EL (cell line): ENCODE data around the gene SLC17A9.

Source experiments
- DNase-seq: peaks from one replicate; pipeline ENCODE4 v3.0.0-alpha.2; 2016

SLC17A9 gene

DNA sequence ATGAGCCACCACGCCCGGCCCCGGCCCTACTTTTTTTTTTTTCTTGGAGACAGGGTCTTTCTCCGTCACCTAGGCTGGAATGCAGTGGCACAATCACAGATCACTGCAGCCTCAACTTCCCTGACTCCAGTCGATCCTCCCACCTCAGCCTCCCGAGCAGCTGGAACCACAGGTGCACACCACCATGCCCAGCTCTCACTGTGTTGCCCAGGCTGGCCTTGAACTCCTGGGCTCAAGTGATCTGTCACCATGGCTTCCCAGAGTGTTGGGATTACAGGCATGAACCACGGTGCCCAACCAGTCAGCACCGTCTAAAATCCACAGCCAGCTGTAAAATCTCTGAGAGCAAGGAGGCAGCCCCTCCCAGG, 17.4 kb downstream of the SLC17A9 start:
- DNase-seq, result no peak

DNA sequence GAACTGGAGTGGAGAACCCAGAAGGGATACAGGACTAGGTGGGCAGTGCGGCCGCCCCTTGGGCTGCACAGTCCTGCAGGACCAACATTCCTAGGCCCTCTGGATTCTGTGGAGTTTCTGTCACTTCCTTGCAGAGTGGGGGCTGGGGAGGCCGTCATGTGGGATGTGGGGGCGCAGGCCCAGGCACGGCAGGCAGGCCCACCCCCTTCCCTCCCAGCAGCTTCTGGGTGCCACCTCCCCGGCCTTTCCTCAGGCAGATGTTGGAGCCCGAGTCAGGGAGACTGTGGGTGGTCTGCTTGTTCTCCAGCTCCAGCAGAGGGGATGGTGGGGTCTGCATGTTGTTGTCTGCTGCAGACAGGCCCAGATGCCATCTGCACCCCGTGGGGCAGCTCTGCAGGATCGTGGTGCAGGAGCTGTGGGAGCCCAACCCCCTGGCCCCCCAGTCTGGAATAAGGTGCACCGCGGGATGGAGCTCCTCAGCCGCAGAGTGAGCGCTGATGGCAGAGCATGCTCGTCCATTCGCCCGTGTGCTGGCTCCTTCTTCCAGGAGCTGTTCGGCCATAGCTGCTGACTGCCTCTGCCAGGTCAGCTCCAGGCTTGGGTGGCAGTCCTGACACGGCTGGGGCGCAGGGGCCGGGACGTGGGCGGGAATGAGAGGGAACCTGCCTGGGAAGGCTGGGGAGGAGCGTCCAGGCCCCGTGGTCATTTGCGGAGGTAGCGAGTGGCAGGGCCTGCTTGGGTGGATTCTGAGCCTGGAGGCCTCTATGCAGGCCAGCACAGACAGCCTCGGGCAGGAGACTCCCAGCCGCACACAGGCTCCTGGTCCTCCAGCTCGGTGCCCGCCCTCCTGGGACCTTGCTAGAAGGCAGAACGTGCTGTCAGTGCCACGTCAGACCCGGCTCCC, 18.1 kb downstream of the SLC17A9 start:
- peak; percentile 11 for DNase-seq

DNA sequence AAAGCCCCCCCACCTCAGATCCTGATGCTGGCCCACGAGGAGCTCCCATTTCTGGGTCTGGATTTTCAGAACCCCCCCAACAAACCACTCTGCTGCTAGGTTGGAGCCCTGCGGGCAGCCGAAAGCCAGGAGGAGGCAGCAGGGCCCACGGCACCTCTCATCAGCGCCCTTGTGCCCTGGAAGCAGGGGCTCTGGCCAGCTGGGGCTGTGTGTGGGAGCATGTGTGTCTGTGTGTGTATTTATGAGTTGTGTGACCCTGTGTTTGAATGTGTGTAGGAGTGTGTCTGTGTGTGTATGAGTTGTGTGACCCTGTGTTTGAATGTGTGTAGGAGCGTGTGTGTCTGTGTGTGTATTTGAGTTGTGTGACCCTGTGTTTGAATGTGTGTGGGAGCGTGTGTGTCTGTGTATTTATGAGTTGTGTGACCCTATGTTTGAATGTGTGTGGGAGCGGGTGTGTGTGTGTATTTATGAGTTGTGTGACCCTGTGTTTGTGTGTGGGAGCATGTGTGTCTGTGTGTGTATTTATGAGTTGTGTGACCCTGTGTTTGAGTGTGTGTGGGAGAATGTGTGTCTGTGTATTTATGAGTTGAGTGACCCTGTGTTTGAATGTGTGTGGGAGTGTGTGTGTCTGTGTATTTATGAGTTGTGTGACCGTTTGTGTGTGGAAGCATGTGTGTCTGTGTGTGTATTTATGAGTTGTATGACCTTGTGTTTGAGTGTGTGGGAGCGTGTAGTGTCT, 18.9 kb downstream of the SLC17A9 start:
- no peak for DNase-seq

DNA sequence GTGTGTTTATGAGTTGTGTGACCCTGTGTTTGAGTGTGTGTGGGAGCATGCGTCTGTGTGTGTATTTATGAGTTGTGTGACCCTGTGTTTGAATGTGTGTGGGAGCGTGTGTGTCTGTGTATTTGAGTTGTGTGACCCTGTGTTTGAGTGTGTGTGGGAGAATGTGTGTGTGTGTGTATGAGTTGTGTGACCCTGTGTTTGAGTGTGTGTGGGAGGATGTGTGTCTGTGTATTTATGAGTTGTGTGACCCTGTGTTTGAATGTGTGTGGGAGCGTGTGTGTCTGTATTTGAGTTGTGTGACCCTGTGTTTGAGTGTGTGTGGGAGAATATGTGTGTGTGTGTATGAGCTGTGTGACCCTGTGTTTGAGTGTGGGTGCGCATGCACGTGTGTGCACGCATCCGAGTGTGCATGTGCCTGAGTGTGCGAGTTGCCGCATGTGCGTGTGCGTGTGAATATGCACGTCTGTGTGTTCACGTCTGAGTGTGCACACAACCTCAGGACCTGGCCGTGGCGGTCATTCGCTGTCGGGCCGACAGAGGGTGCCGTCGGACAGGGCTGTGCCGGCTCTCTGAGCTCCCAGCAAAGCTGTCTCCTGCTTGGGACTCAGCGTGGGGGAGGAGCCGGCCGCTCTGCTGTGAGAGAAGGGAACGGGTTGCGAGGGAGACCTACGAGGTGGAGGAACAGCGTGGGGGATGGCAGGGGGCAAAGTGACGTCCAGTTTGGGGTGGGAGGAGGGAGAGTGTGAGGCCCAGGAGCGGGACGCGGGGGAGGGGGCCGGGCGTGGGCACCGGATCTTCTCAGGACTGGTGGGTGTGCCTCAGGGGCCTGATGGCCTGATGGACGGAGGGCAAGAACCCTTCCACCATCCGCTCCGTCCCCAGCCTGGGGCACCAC, 19.7 kb downstream of the SLC17A9 start:
- peak; percentile 79 for DNase-seq

DNA sequence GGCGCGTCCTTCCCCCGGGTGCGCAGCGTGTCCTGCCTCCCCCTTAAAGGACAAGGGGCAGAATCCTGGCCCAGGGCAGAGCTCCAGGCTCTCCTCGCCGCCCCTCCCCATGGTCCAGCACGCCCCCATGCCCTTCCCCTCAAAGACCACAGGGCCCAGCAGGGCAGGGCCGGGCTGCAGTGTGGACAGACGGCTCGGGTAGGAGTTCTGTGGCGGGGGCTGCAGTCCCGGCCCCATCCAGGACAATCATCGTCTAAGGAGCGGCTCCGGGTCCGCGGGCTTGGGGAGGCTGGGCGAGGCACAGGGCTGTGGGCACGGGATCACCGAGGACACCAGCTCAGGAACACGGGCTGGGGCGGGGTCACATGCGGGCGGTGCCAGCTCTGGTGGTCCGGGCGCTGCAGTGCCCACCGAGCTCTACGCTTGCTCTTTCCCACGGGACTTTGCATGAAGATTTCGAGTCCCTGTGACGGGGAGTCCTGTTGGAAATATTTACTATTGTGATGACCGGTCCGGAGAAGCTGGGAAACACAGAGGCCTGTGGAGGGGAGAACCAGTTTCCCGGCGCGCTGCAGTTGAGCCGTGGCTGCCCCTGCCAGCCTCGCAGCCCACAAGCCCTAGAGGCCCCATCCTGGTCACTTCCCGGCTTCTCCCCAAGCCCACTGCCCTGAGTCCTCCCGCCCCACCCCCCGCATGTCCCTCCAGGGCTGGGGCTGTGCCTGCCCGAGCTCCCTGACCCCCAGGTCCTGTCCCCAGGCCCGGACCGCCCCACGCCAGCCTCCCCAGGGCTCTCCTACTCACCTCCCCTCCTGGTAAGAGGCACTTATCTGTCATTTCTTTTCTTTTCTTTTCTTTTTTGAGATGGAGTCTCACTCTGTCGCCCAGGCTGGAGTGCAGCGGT, 20.6 kb downstream of the SLC17A9 start:
- no peak for DNase-seq

DNA sequence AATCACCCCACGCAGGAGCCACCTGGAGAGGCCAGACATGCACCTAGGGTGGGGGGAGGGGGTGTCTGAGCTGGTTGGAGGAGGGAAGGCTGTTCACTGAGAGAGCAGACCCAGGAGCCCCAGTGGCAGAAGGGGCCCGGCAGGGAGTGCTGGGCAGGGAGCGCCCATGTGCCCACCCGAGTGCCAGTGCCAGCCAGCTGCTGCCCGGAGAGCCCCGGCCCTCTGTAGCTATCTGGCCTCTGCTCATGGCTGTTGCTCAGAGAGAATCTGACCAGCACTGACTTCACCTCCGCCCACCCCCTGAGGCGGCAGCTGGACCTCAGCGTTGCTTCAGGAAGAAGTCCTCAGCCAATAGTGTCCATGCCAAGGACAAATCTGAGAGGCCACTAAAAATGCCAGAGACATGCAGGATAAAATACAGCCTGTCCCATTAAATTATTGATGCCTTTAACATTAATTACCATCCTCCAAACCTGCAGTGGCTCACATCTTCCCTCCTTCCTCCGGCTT, 22.8 kb downstream of the SLC17A9 start:
- DNase-seq, result no peak

DNA sequence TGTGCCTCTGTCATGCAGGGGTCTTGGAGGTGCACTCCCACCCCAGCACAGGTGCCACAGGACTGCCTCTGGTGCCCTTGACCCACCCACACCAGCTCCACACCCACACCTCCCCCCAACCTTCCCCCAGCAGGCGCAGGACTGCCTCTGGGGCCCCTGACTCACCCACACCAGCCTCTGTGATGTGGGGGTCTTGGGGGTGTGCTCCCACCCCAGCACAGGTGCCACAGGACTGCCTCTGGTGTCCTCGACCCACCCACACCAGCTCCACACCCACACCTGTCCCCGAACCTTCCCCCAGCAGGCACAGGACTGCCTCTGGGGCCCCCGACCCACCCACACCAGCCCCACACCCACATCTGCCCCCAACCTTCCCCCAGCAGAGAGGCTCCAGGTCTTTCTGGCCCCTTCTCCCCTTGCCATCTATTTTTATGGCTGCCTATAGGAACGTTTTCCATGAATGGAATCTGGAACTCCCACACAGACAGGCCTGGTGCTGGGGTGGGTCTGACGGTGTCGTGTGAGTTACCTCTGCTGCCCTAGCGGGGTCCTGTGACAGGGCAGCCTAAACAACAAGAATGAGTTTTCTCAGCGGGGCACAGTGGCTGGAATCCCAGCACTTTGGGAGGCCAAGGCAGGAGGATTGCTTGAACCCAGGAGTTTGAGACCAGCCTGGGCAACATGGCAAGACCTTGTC, 23.5 kb downstream of the SLC17A9 start:
- DNase-seq, result no peak

DNA sequence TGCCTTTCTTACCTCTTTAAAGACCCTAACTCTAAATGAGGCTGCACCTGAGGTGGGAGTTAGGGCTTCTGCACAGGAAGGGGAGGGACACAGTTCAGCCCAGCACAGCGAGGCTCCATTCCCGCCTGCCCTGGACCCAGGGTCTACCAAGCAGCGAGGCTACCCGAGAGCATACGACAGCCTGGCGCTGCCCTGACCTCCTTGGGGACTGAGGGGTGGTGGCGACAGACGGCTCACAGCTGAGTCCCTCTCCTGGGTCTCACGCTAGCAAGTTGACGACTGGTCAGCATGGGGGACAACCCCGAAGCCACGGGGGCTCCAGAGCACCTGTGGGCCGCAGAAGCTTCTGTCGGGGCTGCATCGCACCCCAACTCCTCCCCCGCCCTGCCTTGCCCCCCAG, 24.4 kb downstream of the SLC17A9 start:
- DNase-seq, result no peak

DNA sequence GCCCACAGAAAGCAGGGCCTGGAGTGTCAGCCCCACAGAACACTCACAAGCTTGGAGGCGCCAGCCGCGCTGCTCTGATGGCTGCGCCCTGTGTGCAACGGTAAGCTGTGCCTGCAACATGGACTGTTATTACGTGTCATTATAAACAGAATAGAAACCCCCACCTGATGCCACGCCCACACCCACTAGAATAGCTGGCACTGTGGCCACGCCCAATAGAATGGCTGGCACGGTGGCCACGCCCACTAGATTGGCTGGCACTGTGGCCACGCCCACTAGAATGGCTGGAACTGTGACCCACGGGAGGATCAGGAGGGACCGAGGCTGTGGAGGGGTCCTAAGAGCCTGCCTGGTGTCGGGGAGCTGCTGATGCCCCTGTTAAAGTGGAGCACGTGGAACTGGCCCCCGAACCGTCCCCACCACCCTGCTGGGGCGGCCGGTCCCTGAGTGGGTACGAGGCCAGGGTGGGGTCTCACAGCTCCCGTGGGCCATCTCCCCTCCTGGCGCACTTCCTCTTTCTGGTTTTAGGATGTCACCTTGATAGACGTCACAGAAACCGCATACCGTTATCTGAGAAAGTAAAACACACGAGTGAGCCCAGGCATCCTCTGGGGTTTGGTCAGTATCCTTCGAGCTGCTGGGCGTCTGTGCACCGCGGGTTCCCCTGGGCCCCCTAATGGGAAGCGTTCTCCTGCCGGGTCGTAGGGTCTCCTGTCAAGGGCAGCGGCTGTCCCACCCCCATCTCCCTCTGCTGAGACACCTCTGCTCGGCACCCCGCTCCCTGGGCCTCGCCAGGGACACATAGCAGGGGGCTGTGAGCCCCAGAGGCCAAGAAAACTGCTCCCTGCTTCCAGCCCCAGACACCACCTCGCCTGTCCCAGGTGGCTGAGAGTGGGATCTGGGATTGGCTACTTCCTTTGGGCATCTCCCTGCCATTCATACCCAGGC, 25.4 kb downstream of the SLC17A9 start:
- DNase-seq, result no peak

DNA sequence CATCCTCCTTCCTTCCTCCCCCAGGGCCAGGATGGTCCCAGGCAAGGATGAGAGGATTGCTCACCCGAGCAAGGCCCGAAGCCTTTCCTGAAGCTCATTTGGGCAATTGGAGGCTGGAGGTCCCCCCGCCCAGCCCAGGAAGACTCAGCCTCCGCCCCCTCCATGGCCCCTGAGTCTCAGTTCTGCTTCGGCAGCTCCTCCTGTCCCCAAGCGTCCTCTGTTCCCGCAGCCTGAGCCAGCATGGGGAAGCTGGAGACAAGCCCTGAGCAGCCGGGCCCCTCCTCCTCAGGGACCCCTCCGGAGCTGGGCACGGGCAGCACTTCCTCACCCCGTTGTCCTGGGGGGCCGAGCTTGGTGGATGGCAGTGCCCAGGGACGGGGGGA, 26.0 kb downstream of the SLC17A9 start:
- DNase-seq, result no peak

DNA sequence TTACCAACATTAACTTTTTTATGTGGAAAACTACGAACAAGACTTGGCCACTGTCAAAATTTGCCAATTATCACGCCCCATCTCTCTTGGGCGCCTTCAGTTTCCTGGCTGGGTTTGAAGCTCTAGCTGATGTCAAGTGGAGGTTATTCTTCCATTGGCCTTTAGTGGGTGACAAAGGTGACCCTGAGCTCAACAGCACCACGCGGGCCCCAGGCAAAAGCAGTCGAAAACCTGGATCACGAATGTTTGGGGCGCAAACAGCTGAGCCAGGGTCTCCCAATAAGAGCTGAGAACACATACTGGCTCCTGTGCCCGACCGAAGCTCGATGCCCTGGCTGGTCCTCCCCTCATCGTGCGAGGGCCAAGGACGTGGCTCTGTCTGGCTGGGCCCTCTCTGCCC, 26.8 kb downstream of the SLC17A9 start:
- no peak for DNase-seq

DNA sequence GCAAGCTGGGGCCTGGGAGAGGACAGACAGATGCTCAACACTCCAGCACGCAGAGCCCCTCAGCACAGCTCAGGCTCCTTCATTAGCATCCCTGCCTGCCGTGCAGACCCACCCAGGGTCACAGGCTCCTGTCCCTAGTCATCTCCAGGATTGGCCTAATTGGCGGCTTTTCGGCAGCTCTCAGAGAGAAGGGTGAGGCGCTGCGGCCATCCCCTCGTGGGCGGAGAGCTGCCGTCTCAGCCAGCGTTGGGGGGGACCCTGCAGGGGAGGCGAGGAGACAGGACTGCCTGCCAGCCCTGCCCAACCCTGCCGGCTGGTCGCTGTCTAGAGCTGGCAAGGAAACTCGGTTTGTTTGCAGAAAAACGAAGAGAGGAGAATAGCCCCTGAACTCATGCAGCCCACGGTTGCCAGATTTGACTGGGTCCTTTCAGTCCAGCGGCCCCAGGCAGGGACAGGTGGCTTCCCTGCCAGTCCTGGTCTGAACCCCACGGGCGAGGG, 27.4 kb downstream of the SLC17A9 start:
- DNase-seq, result no peak

DNA sequence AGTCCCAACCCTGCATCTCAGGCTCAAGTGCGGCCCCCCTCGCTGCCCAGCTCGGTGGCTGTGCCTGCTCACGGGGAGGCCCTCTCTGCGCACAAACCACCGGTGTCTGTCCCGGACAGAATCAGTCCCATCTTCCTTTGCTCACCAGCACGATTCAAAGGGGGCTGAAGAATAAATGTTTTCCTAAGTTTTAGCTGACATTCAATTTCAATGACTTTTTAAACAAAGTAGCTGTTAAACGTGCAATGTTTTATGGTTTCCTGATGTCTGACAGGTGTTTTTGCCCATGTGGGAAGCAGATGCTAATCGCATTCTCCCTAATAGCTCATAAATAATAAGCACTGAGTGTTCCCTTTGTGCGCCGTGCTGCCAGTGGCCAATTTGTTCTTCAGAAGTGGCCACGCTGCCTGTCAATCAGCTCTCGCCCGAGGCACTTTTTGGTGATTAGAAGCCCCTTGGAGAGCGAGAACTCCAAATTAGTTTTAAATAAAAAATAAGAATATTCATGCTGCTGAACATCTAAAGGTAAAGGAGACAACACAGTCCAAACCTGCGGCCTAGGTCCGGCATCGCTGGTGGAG, 28.0 kb downstream of the SLC17A9 start:
- no peak for DNase-seq

DNA sequence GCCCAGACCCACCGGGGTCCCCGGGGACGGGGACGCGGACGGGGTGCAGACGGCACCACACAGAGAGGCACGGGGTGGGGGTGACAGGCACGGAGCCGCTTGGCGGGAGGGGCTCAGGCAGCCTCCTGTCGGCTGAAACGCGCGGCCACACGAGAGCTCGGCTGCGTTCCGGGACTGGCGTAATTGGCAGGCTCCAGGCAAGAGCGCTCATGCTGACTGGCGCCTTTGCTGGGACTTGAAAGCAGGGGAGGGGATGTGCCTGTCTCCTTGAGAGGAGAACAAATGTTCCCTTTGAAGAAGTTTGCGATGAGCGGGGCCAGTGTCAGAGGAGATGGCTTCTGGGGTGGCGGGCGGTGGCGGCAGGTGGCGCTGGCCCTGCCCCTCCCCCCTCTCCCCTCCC, 28.5 kb downstream of the SLC17A9 start:
- DNase-seq, result peak; percentile 16

DNA sequence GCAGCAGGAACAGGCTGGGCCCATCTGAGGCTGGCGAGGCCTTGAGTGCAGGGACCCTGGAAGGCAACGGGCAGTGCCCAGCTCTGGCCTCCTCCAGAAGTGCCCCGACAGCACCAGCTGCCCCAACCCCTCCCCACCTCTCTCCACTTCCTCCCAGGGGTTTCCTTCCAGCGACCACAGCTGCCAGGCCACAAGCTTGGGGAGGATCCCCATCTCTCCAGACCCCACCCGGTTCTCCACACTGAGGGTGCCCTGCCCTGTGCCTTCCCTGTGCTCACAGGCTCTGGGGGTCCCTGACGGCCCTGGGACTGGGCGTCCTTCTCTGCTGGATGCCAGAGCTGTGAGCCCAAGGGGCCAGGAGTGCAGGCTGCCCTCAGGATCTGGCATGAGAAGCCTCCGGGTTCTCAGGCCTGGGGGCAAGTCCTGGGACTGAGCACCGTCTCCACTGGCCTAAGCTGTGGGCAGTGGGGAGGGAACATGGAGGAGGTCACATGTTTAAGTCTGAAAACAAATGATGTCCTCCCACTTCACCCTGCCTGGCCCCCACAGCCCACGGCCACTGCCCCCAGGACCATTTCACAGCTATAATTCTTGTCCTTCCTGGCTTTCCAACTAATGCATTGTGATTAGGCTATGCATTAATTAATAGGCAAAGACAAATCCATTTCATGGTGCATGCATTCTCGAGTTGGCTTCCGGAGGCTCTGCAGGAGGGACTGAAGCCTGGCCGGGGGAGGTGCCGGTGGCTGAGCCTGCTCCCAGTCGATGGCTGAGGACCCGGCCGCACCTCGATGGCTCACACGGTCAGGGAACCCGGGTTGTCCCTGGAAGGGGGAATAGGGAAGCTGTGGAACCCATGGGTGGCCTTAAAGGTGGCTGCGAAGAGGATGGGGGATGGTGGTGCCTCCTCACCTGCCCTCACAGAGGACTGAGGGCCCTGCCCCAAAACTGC, 29.9 kb downstream of the SLC17A9 start:
- no peak for DNase-seq

DNA sequence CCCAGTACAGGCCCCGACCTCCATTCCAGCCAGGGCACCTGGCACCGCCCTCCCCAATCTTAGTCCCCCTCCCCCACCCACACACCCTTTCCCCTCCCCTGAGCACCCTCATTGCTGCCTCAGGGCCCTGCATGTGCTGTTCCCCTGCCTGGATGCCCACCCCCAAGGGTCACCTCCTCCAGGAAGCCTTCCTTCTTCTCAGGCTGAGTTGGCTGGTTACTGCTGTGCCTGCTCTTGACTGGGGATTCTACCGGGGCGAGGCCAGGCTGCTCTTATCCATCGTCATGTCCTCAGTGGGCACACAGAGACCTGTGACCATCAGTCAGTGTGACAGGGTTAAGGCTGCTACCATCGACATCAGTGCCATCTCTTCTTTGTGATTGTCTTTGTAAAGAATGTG, 30.7 kb downstream of the SLC17A9 start:
- DNase-seq, result no peak

DNA sequence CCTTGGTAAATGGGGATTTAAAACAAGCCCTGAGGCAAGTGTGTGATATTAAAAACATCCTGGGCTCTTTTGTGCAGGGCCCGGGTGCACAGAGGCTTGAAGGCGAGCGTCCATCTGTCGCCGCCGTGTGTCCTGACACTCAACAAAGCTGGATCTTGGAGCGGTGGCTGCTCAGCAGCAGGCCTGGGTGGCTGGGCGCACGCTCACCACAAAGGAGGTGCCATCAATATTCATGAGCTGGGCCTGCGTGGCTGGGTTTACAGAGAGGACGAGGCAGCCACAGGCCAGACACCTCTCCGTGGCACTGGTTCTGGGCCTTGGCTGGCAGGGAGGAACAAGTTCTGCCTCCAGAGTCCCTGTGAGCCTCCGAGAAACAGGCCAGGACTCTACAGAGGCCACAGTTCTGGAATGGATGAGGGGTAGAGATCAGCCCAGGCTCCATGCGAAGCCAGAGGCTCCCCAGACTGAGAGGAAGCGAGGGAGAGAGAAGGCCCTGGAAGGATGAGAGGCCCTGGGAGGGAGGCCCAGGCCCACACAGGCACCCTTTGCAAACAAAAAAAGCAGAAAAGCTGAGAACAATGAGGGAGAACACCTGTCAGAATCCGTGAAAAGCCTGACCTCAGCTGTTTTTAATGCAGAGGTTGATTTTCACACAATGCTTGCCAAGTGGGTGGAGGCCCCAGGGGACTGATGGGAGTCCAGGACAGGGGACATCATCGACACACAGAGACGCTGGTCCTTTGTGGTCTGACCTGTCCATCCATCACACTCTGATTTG, 32.3 kb downstream of the SLC17A9 start:
- no peak for DNase-seq

DNA sequence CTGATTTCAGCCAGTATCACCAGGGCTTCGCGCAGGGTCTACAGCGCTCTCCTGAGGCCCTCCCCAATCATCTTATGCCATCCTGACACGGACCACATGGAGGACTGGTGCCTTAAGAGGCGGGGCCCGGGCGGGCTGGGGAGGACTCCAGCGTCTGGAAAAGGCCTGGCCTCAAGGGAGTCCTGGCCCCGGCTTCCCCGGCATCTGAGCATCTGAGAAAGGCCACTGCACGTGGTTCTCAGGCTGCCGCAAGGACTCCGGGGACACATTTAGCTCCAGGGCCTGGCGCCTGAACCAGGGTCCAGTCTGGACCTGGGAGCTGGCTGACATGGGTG, 32.9 kb downstream of the SLC17A9 start:
- no peak for DNase-seq
